NCI-H2196 (cell line): ENCODE data around the gene MRLN.
A peak's percentile ranks its signal among the peaks of the same experiment; 100 is the strongest.
"Not testable (repeated sequence)": the region's sequence is repeated elsewhere in the genome, so short reads cannot be mapped to it uniquely, and the experiment has no call there.

Experiments used
- DNase-seq: peaks from one replicate; lab custom pipeline; 2025; ENCODE audit not compliant: unreplicated experiment; lab: John Stamatoyannopoulos, UW

The MRLN gene

GRCh38 chr10:59748834-59749233 lies 4.4 kb downstream of the MRLN start:
- DNase-seq, result no peak

- DNase-seq, result no peak
These were observed 8.0 kb downstream of the MRLN start for GRCh38 chr10:59745163-59745650.

GRCh38 chr10:59744762-59745161 lies 8.5 kb downstream of the MRLN start:
- not testable (repeated sequence) for DNase-seq

GRCh38 chr10:59744156-59744555 lies 9.1 kb downstream of the MRLN start:
- not testable (repeated sequence) for DNase-seq

- DNase-seq, result no peak
These were observed 11.7 kb downstream of the MRLN start for GRCh38 chr10:59741583-59741982.

GRCh38 chr10:59741048-59741447 lies 12.2 kb downstream of the MRLN start:
- DNase-seq, result no peak

- DNase-seq, result no peak
These were observed 16.5 kb downstream of the MRLN start for GRCh38 chr10:59736749-59737148.

GRCh38 chr10:59735296-59735695 lies 18.0 kb downstream of the MRLN start:
- DNase-seq, result no peak

GRCh38 chr10:59734014-59734462 lies 19.2 kb downstream of the MRLN start:
- DNase-seq, result no peak

- not testable (repeated sequence) for DNase-seq
These were observed 19.8 kb downstream of the MRLN start for GRCh38 chr10:59733321-59734013.

- not testable (repeated sequence) for DNase-seq
These were observed 20.4 kb downstream of the MRLN start for GRCh38 chr10:59732849-59733248.

GRCh38 chr10:59729167-59729566 lies 24.1 kb downstream of the MRLN start:
- DNase-seq, result not testable (repeated sequence)

GRCh38 chr10:59724098-59724938 lies 28.9 kb downstream of the MRLN start:
- no peak for DNase-seq

GRCh38 chr10:59720377-59720776 lies 32.9 kb downstream of the MRLN start:
- DNase-seq, result no peak

GRCh38 chr10:59719374-59719773 lies 33.9 kb downstream of the MRLN start:
- no peak for DNase-seq

- DNase-seq, result no peak
These were observed 35.0 kb downstream of the MRLN start for GRCh38 chr10:59718257-59718656.

GRCh38 chr10:59713196-59713821 lies 39.9 kb downstream of the MRLN start:
- DNase-seq, result no peak

- no peak for DNase-seq
These were observed 41.3 kb downstream of the MRLN start for GRCh38 chr10:59711871-59712494.

GRCh38 chr10:59709395-59710125 lies 43.7 kb downstream of the MRLN start, which contains the start of gene SLC16A9:
Gene SLC16A9 (minus strand): TSS chr10:59709850. CDS start chr10:59684291, 25,559 bp downstream.
- peak; percentile 10 for DNase-seq

- no peak for DNase-seq
These were observed 44.4 kb downstream of the MRLN start for GRCh38 chr10:59708816-59709394.
